Measurements from ENCODE around the gene HOXB6.

The HOXB6 gene

DNA sequence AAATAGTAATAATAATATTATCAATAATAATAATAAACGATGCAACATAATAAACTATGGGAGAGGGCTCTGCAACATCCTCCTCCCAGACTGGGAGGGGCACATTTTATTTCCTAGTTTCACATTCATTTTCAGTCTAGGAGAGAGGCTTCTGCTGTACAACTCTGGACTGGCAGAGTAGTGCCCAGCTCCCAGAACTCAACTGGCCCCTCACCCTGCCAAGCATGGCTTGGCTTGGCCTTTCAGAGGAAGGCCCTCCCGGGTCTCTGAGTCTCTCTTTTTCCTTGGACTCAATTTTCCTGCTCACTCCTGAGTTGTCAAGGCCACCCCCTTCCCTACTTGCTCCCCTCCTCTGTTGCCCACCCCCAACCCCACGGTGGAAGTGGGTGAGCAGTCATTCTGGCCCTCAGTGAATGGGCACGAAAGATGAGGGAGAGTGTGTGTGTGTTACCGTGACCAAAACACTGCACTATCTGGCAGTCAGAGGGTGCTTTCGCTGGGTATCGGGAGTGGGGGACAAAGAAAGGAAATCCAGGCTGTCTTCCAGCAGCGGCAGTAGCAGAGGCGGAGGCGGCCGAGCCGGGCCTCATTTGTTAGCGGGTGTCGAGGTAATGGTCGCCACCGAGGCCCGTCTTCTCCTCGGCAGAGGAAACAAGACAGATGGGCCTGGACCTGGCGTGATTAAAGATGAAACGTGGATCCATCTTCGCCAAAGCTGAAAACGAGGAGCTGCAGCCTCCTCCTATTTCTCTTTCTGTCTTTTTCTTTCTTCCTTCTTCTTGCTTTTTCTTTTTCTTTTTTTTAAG lies 28.9 kb downstream of the HOXB6 start:
- H3K27ac ChIP-seq = no peak overlapping the region
- TF ChIP-seq, protein P1, sequence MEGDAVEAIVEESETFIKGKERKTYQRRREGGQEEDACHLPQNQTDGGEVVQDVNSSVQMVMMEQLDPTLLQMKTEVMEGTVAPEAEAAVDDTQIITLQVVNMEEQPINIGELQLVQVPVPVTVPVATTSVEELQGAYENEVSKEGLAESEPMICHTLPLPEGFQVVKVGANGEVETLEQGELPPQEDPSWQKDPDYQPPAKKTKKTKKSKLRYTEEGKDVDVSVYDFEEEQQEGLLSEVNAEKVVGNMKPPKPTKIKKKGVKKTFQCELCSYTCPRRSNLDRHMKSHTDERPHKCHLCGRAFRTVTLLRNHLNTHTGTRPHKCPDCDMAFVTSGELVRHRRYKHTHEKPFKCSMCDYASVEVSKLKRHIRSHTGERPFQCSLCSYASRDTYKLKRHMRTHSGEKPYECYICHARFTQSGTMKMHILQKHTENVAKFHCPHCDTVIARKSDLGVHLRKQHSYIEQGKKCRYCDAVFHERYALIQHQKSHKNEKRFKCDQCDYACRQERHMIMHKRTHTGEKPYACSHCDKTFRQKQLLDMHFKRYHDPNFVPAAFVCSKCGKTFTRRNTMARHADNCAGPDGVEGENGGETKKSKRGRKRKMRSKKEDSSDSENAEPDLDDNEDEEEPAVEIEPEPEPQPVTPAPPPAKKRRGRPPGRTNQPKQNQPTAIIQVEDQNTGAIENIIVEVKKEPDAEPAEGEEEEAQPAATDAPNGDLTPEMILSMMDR (conservative IDR thresholded peaks at IDR 0.05) = no peak

DNA sequence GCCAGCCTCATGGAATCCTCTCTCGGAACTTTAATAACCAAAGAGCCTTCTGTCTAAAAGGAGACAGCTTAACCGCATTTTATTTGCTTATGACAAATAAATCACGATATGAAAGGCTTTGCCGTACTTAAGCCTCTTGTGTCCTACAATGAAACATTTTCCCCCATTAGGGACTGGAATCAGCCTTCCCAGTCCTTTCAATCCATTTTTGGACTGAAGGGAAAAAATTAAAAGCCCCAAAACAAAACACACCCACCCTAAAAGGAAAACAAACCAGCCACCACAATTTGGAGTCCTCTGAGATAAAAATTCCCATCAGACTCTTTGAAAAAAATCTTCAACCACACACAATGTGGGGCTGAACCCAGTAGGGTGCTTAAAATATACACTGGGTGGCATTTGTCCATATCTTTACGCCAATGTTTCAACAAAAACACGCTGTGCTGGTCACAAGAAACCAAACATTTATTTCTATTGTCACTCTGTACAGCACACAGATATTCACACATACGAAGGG lies 29.7 kb downstream of the HOXB6 start:
- H3K27ac ChIP-seq = no peak overlapping the region
- TF ChIP-seq, protein P1 (conservative IDR thresholded peaks at IDR 0.05) = no peak

DNA sequence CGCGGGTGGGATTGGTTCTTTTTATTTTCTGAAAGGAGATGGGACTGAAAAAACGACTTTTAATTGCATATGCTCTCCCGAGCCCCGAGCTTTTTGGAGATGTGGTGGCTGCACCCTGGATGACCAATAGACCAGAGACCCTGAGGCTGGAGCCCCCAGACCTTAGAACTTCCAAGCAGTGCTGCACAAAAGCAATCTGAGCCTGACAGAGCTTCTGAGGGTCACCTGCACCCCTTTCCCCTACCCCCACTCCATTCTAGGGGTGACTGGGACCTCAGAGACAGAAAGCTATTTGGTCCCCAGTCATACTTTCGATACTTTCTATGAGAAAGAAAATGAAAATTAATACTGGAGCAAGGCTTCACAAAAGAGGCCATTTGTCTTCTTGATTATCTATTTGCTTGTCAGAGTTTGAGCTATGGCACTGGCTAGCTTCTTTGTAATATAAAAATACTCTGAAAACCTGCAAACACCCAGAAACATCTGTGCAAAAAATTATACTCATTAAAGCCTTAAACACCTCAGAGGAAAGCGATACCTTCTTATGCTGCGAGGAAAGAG lies 30.2 kb downstream of the HOXB6 start:
- TF ChIP-seq, protein P1 (conservative IDR thresholded peaks at IDR 0.05) = no peak
- H3K27ac ChIP-seq = no peak overlapping the region

DNA sequence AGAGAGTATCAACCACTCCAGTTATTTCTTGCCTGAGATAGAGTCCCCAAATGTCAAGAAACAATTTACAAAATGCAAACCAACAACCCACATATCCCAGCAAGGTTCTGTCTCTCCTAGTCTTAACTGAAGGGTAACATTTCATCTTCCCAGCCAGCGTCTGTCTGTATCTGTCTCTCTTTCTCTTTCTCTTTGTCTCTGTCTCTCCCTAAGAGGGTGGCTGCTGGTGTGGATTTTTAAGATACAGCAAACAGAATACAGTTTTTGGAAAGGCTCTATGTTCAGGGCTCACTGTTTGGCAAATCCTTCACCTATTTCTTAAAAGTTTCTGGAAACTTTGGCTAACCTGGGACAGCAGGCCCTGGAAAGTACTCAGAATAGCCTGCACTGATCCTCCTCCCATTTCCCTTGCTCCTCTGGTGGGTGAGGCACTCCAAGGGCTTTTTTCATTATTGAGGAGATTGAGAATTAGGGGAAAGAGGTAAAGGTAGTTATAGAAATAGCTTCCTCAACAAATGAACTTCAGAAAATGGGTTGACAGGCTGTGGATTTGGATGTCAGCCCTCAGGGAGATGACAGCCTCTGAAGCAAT lies 32.9 kb downstream of the HOXB6 start:
- TF ChIP-seq, protein P1 (conservative IDR thresholded peaks at IDR 0.05) = no peak
- H3K27ac ChIP-seq = no peak overlapping the region

DNA sequence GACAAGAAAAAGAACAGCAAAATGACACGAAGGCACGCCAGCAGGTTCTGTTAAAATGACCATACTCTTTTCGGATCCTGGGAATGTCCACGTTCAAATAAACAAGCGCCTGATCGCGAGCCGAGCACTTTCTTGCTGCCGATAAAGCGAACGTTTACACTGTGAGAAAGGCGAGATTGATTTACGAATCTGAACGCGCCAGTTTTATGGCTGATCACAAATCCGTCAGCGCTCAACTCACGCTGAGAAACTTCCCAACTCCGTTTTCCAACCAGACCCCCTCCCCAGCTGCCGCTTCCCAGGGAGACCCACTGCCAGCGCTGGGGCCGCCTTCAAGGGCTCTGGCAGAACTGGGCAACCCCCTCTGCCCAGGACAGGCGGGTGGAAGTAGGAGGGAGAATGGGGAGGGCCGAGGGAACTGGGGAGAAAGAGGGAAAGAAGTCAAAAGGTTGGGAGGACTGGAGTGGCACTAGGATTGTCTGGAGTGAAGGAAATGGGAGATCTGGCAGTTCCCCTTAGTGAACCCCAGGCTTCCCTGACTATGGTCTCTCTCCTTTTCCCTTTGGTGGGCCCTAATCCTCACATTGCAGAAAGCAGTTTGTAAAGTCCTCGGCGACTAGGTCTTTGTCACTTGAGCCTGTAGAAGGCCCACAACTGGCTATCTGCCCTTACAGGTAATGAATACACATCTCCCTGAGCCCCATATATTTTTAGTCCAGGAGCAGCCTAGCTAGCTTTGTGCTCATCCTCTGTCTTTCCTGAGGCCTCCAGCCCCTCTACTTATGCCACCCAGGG lies 33.6 kb downstream of the HOXB6 start:
- TF ChIP-seq, protein P1 (conservative IDR thresholded peaks at IDR 0.05) = no peak
- H3K27ac ChIP-seq = no peak overlapping the region

DNA sequence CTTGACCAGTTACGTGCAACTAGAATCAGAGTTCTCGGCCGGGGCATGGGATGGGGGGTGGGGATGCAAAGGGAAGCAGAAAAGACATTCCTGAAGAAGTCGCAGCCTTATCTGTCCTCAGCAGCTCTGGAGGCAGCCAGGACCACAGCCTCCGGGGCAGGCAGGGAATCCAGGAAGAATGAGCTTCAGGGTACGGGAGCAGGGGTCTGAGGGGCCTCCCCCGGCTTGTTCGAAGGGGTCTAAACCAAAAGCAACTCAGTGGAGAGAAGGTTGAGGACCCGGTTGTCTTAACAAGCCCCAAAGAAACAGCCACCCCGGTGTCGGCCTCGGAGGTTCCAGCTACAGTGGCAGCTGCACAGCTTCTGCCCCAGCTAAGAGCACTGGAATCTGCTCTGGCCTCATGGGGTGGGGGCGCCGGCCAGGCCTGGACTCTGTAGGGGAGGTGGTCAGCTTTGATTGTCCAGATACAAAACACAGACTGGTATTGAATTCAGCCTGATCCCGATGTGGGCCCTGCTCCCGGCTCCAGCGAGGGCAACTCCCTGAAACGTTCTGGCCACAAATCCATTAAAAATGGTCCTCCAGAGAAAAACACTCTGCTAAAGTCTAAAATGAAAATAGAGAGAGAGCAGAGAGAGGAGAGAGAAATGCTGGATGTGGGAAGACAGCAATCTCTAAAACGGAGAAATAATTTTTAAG lies 34.3 kb downstream of the HOXB6 start:
- TF ChIP-seq, protein P1 (conservative IDR thresholded peaks at IDR 0.05) = no peak
- no peak overlapping the region for H3K27ac ChIP-seq
